Measurements from ENCODE around the gene NR1D2. TPM values are rescaled to one million over a fixed set of nuclear protein-coding genes. Genes with fewer than 3 reads are reported as not detected.
A peak's percentile ranks its signal among the peaks of the same experiment; 100 is the strongest.

NR1D2 gene
- total and polyA plus RNA-seq, 2 of the 13 experiments (the other 11 are each of a cell fraction or from before 2014, with no cell fraction given): 5.3 to 8.1 TPM

DNA sequence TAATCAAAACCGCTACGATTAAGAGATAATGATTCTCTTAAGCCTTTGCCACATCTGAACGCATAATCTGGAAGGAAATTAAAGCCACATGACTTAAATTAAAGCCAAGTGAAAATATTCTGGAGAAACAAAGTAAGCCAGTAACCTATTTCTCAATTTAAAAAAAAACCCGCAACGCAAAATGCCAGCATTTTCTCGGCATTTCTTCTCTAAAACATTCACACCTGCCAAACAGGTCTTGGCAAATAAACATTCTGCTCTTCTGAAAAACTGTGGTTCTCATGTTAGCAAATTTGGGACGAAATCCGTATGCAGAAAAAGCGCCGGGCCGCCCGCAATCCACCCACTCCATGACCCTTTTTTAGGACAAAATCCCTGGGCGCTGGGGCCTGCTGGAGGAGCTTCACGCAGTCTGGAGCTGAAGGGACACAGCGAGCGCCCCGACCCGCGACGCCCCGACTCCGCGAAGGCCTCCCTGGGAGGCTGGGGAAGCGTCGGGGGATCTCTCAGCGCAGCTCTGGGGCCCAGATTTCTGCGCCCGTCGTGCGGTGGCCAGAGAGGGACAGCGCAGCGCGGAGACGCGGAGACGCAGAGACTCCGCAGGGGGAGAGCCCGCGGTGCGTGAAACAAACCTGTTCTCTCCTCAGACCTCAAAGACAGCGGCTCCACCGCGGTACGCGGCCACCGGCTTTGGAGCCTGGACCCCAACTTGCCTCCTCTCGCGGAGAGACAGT is 28.8 kb upstream of the NR1D2 start (continued):
- TF ChIP-seq PBX2 (CRISPR knock-in tag; IDR thresholded peaks at IDR 0.05): no peak
- TF ChIP-seq IRF9 (CRISPR knock-in tag; IDR thresholded peaks at IDR 0.05; ENCODE audit: borderline replicate concordance): 0 out of 2 replicates have a peak, but pooled peaks have one; percentile 14
- TF ChIP-seq ZSCAN30 (CRISPR knock-in tag; IDR thresholded peaks at IDR 0.05): no peak
- no peak for TF ChIP-seq ZNF383 (CRISPR knock-in tag; IDR thresholded peaks at IDR 0.05; ENCODE audit: borderline replicate concordance)
- no peak for TF ChIP-seq TCF12 (IDR thresholded peaks at IDR 0.05)
- TF ChIP-seq TCF12 (CRISPR knock-in tag; IDR thresholded peaks at IDR 0.05): no peak
- TF ChIP-seq CENPBD1 (CRISPR knock-in tag; IDR thresholded peaks at IDR 0.05; ENCODE audit: borderline replicate concordance, low read depth): no peak
- TF ChIP-seq ZNF563 (CRISPR knock-in tag; IDR thresholded peaks at IDR 0.05): 0 out of 2 replicates have a peak, but pooled peaks have one; percentile 8
- no peak for TF ChIP-seq JUN (CRISPR knock-in tag; IDR thresholded peaks at IDR 0.05)
- no peak for TF ChIP-seq ARID5B (CRISPR knock-in tag; IDR thresholded peaks at IDR 0.05)
- 0 out of 2 replicates have a peak, but pooled peaks have one; percentile 45 for TF ChIP-seq ZNF296 (CRISPR knock-in tag; conservative IDR thresholded peaks at IDR 0.05)
- no peak for TF ChIP-seq TFE3 (CRISPR knock-in tag; IDR thresholded peaks at IDR 0.05)
- TF ChIP-seq GLI4 (CRISPR knock-in tag; IDR thresholded peaks at IDR 0.05; ENCODE audit: borderline replicate concordance): peak; percentile 59; the same call in 1 of the 2 replicates
- TF ChIP-seq, protein P1, sequence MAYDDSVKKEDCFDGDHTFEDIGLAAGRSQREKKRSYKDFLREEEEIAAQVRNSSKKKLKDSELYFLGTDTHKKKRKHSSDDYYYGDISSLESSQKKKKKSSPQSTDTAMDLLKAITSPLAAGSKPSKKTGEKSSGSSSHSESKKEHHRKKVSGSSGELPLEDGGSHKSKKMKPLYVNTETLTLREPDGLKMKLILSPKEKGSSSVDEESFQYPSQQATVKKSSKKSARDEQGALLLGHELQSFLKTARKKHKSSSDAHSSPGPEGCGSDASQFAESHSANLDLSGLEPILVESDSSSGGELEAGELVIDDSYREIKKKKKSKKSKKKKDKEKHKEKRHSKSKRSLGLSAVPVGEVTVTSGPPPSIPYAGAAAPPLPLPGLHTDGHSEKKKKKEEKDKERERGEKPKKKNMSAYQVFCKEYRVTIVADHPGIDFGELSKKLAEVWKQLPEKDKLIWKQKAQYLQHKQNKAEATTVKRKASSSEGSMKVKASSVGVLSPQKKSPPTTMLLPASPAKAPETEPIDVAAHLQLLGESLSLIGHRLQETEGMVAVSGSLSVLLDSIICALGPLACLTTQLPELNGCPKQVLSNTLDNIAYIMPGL (CRISPR knock-in tag; IDR thresholded peaks at IDR 0.05; ENCODE audit: borderline replicate concordance in 1 of 2, low read depth in 1 of 2): no peak
- no peak for TF ChIP-seq PATZ1 (CRISPR knock-in tag; IDR thresholded peaks at IDR 0.05)

All from HepG2 (cell line).